K562 (cell line): ENCODE results near the gene CKM. TPM values are rescaled to one million over a fixed set of nuclear protein-coding genes. Genes with fewer than 3 reads are reported as not detected.
A peak's percentile ranks its signal among the peaks of the same experiment; 100 is the strongest.

Experiments
- ATF1 ChIP-seq, 2 experiments: fragments of 450-650 bp in 1 of 2; IDR thresholded peaks; 2 replicates each; pipeline ENCODE4 v1.6.1; 2016; ENCODE audit warnings: missing compliant biosample characterization in 1 of 2, missing genetic modification characterization in 1 of 2
- CC2D1A ChIP-seq: fragments of 450-650 bp; IDR thresholded peaks from 2 replicates; pipeline ENCODE4 v1.6.1; 2017; ENCODE audit warnings: mild to moderate bottlenecking
- CHD1 ChIP-seq: fragments of 200-600 bp; sonication (generic); IDR thresholded peaks from one replicate; pipeline ENCODE4 v1.6.1; 2012; ENCODE audit warnings: mild to moderate bottlenecking, moderate library complexity, low read length, inconsistent platforms
- FOXK2 ChIP-seq, 2 experiments: fragments of 450-650 bp; IDR thresholded peaks in 1 of 2; conservative IDR thresholded peaks in 1 of 2; 2 replicates each; pipeline ENCODE4 v1.6.1; 2016; ENCODE audit warnings: low read depth in 2 of 2, mild to moderate bottlenecking in 1 of 2
- GATA2 ChIP-seq: sonication (generic); formaldehyde crosslinking; IDR thresholded peaks from 2 replicates; pipeline ENCODE4 v1.4.0; 2020; ENCODE audit warnings: mild to moderate bottlenecking, missing genetic modification reagents
- GTF2F1 ChIP-seq: IDR thresholded peaks from 2 replicates; pipeline ENCODE4 v1.6.1; 2011; ENCODE audit warnings: low read depth, low read length, improper control_type of control experiment
- HIVEP1 ChIP-seq: fragments of 250-450 bp; sonication (Bioruptor Pico); IDR thresholded peaks from 2 replicates; pipeline ENCODE4 v1.4.0; 2020; ENCODE audit warnings: mild to moderate bottlenecking
- MXI1 ChIP-seq: IDR thresholded peaks from 2 replicates; pipeline ENCODE4 v1.6.1; 2011; ENCODE audit warnings: low read depth, mild to moderate bottlenecking, improper control_type of control experiment, low read length
- NCOA2 ChIP-seq, 2 experiments: fragments of 450-650 bp; IDR thresholded peaks; 2 replicates each; pipeline ENCODE4 v1.6.1; 2018; ENCODE audit warnings: mild to moderate bottlenecking in 2 of 2, moderate library complexity in 1 of 2; ENCODE audit not compliant: partially characterized antibody in 2 of 2
- NR3C1 ChIP-seq: sonication (generic); formaldehyde crosslinking; IDR thresholded peaks from 2 replicates; pipeline ENCODE4 v1.8.1; 2022; ENCODE audit warnings: missing genetic modification reagents
- NRF1 ChIP-seq, 2 experiments: fragments of 450-650 bp; IDR thresholded peaks in 1 of 2; conservative IDR thresholded peaks in 1 of 2; 2 replicates each; pipeline ENCODE4 v1.6.1; 2014; ENCODE audit warnings: mild to moderate bottlenecking in 2 of 2
- PHB2 ChIP-seq: fragments of 450-650 bp; IDR thresholded peaks from 2 replicates; pipeline ENCODE4 v1.6.1; 2017; ENCODE audit warnings: low read depth
- POLR2AphosphoS5 ChIP-seq: IDR thresholded peaks from 2 replicates; pipeline ENCODE4 v1.6.1; 2011; ENCODE audit warnings: mild to moderate bottlenecking, low read depth, low read length, moderate library complexity; ENCODE audit not compliant: control insufficient read depth, insufficient read depth
- SRSF7 ChIP-seq: fragments of 200-400 bp; formaldehyde crosslinking; optimal IDR thresholded peaks from 2 replicates; pipeline ENCODE3; 2017; ENCODE audit warnings: mild to moderate bottlenecking, low read depth, low read length
- ZBTB17 ChIP-seq: fragments of 450-650 bp; formaldehyde crosslinking; IDR thresholded peaks from 2 replicates; pipeline ENCODE4 v1.4.0; 2020; ENCODE audit warnings: mild to moderate bottlenecking
- ZNF134 ChIP-seq: fragments of 250-450 bp; sonication (Bioruptor Pico); conservative IDR thresholded peaks from 2 replicates; pipeline ENCODE4 v1.4.0; 2020
- ZNF644 ChIP-seq: fragments of 200-800 bp; sonication (Bioruptor generic); IDR thresholded peaks from 2 replicates; pipeline ENCODE4 v1.6.1; 2016; ENCODE audit warnings: low read depth, missing genetic modification characterization, missing compliant biosample characterization
- ZNF778 ChIP-seq: fragments of 450-650 bp; formaldehyde crosslinking; IDR thresholded peaks from 2 replicates; pipeline ENCODE4 v1.4.0; 2020; ENCODE audit warnings: mild to moderate bottlenecking, moderate library complexity
- ZSCAN32 ChIP-seq: fragments of 450-650 bp; formaldehyde crosslinking; IDR thresholded peaks from 2 replicates; pipeline ENCODE4 v1.4.0; 2020; ENCODE audit warnings: mild to moderate bottlenecking, moderate library complexity
- polyA plus RNA-seq, 8 experiments: library from polyadenylated mRNA; depleted of rRNA in 4 of 8; stranded (reverse) in 5 of 8; unstranded in 3 of 8; fragments of >200 nt; fragmentation: Nextera tagmentation in 2 of 8; fragmentation: Illumina TruSeq in 1 of 8; extraction: Ambion mirVana in 2 of 8; extraction: Trizol in 1 of 8; gene quantifications; 2 replicates each; pipeline versions ENCODE4 v1.2.1 to v1.2.3, GENCODE V29; 2011 to 2014; ENCODE audit warnings: inconsistent platforms in 1 of 8, missing spikeins in 1 of 8
- total RNA-seq, 7 experiments: library from RNA; depleted of rRNA in 6 of 7; stranded (reverse); fragments of >200 nt in 6 of 7; fragmentation: Illumina TruSeq in 2 of 7; extraction: Trizol in 2 of 7; gene quantifications; 2 replicates each; pipeline versions ENCODE4 v1.2.1 to v1.2.3, GENCODE V29; 2011 to 2021; ENCODE audit warnings: low replicate concordance in 1 of 7
- TF ChIP-seq, protein P1 (sequence below): fragments of 250-450 bp; sonication (Bioruptor Pico); IDR thresholded peaks from 2 replicates; pipeline ENCODE4 v1.5.0; 2021; ENCODE audit warnings: mild to moderate bottlenecking, borderline replicate concordance
- TF ChIP-seq, protein P2 (sequence below): sonication (generic); formaldehyde crosslinking; IDR thresholded peaks from 2 replicates; pipeline ENCODE4 v1.8.0; 2022; ENCODE audit warnings: missing genetic modification reagents, mild to moderate bottlenecking, moderate library complexity, borderline replicate concordance
- TF ChIP-seq, protein P3 (sequence below): sonication (generic); formaldehyde crosslinking; IDR thresholded peaks from 2 replicates; pipeline ENCODE4 v1.9.0; 2022; ENCODE audit warnings: mild to moderate bottlenecking, missing genetic modification reagents
- TF ChIP-seq, protein P4 (sequence below): fragments of 450-650 bp; formaldehyde crosslinking; IDR thresholded peaks from 2 replicates; pipeline ENCODE4 v1.4.0; 2022; ENCODE audit warnings: missing genetic modification characterization
- TF ChIP-seq, protein P5 (sequence below): fragments of 200-800 bp; sonication (Bioruptor generic); IDR thresholded peaks from 2 replicates; pipeline ENCODE4 v1.6.1; 2017; ENCODE audit warnings: missing genetic modification characterization, missing compliant biosample characterization

The CKM gene
- total and polyA plus RNA-seq, 9 of the 15 experiments (the other 6 are each of a cell fraction or from before 2014, with no cell fraction given) = 0.06 to 0.17 (median 0.09) TPM; not detected in 4

DNA sequence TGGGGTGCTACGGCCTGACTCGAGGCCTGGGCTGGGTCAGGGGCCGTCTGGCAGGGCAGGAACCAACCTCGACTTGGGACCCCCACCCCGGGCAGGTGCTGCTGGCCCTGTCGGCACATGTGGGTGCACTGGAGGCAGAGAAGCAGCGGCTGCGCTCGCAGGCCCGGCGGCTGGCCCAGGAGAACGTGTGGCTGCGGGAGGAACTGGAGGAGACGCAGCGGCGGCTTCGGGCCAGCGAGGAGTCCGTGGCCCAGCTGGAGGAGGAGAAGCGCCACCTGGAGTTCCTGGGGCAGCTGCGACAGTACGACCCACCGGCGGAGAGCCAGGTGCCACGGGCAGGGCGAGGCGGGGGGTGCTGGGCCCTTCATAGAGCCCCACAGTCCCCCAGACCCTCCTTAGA, 23.8 kb upstream of the CKM start (continued):
- TF ChIP-seq, protein P1, sequence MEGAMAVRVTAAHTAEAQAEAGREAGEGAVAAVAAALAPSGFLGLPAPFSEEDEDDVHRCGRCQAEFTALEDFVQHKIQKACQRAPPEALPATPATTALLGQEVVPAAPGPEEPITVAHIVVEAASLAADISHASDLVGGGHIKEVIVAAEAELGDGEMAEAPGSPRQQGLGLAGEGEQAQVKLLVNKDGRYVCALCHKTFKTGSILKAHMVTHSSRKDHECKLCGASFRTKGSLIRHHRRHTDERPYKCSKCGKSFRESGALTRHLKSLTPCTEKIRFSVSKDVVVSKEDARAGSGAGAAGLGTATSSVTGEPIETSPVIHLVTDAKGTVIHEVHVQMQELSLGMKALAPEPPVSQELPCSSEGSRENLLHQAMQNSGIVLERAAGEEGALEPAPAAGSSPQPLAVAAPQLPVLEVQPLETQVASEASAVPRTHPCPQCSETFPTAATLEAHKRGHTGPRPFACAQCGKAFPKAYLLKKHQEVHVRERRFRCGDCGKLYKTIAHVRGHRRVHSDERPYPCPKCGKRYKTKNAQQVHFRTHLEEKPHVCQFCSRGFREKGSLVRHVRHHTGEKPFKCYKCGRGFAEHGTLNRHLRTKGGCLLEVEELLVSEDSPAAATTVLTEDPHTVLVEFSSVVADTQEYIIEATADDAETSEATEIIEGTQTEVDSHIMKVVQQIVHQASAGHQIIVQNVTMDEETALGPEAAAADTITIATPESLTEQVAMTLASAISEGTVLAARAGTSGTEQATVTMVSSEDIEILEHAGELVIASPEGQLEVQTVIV (CRISPR knock-in tag) = no peak
- no peak for TF ChIP-seq SRSF7
- no peak for TF ChIP-seq HIVEP1 (CRISPR knock-in tag)
- no peak for TF ChIP-seq CHD1
- peak; percentile 24 to 49; a peak in 1 of 4 replicates for TF ChIP-seq NRF1 (conservative IDR thresholded peaks at IDR 0.05 in 1 of 2, IDR thresholded peaks at IDR 0.05 in 1 of 2)
- TF ChIP-seq ZNF134 = no peak
- no peak for TF ChIP-seq GTF2F1
- TF ChIP-seq, protein P2, sequence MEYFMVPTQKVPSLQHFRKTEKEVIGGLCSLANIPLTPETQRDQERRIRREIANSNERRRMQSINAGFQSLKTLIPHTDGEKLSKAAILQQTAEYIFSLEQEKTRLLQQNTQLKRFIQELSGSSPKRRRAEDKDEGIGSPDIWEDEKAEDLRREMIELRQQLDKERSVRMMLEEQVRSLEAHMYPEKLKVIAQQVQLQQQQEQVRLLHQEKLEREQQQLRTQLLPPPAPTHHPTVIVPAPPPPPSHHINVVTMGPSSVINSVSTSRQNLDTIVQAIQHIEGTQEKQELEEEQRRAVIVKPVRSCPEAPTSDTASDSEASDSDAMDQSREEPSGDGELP (CRISPR knock-in tag) = peak; percentile 92
- no peak for TF ChIP-seq ZNF644 (tag)
- TF ChIP-seq NR3C1 (CRISPR knock-in tag) = no peak
- no peak for TF ChIP-seq CC2D1A
- TF ChIP-seq ATF1 (CRISPR knock-in tag; IDR thresholded peaks at IDR 0.05) = no peak
- TF ChIP-seq ATF1 (tag; IDR thresholded peaks at IDR 0.05) = no peak
- TF ChIP-seq ZBTB17 (CRISPR knock-in tag) = no peak
- TF ChIP-seq, protein P3, sequence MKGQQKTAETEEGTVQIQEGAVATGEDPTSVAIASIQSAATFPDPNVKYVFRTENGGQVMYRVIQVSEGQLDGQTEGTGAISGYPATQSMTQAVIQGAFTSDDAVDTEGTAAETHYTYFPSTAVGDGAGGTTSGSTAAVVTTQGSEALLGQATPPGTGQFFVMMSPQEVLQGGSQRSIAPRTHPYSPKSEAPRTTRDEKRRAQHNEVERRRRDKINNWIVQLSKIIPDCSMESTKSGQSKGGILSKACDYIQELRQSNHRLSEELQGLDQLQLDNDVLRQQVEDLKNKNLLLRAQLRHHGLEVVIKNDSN (CRISPR knock-in tag) = no peak
- TF ChIP-seq ZSCAN32 (CRISPR knock-in tag) = no peak
- no peak for TF ChIP-seq POLR2AphosphoS5
- TF ChIP-seq, protein P4, sequence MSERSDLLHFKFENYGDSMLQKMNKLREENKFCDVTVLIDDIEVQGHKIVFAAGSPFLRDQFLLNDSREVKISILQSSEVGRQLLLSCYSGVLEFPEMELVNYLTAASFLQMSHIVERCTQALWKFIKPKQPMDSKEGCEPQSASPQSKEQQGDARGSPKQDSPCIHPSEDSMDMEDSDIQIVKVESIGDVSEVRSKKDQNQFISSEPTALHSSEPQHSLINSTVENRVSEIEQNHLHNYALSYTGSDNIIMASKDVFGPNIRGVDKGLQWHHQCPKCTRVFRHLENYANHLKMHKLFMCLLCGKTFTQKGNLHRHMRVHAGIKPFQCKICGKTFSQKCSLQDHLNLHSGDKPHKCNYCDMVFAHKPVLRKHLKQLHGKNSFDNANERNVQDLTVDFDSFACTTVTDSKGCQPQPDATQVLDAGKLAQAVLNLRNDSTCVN = no peak
- no peak for TF ChIP-seq FOXK2 (conservative IDR thresholded peaks at IDR 0.05 in 1 of 2, IDR thresholded peaks at IDR 0.05 in 1 of 2; ENCODE audit: low read depth in 2 of 2)
- TF ChIP-seq GATA2 (CRISPR knock-in tag) = no peak
- TF ChIP-seq ZNF778 = no peak
- TF ChIP-seq, protein P5, sequence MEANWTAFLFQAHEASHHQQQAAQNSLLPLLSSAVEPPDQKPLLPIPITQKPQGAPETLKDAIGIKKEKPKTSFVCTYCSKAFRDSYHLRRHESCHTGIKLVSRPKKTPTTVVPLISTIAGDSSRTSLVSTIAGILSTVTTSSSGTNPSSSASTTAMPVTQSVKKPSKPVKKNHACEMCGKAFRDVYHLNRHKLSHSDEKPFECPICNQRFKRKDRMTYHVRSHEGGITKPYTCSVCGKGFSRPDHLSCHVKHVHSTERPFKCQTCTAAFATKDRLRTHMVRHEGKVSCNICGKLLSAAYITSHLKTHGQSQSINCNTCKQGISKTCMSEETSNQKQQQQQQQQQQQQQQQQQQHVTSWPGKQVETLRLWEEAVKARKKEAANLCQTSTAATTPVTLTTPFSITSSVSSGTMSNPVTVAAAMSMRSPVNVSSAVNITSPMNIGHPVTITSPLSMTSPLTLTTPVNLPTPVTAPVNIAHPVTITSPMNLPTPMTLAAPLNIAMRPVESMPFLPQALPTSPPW = no peak
- no peak for TF ChIP-seq MXI1
- no peak for TF ChIP-seq NCOA2 (IDR thresholded peaks at IDR 0.05; ENCODE audit: partially characterized antibody in 2 of 2)
- TF ChIP-seq PHB2 = no peak
